Measurements from ENCODE around the gene NEAT1. TPM values are rescaled to one million over a fixed set of nuclear protein-coding genes. Genes with fewer than 3 reads are reported as not detected.
A peak's percentile ranks its signal among the peaks of the same experiment; 100 is the strongest.
"Not testable (repeated sequence)": the region's sequence is repeated elsewhere in the genome, so short reads cannot be mapped to it uniquely, and the experiment has no call there.

Gene NEAT1
- total and polyA plus RNA-seq, 4 donors: 239 to 1,734 (median 1,437) TPM

GRCh38 chr11:65446446-65447277, 24.1 kb downstream of the NEAT1 start:
- DNase-seq (peak; percentile 64 to 81), ATAC-seq (ENCODE audit: low FRiP score) (peak; percentile 3)
- no peak overlapping the region for H3K4me3 ChIP-seq (ENCODE audit: low read length in 2 of 2)
- H3K36me3 ChIP-seq (ENCODE audit: control insufficient read depth in 1 of 2, insufficient read depth in 2 of 2, low read length in 1 of 2): peaks cover 1 to 4% of the 10 kb centered on the region in 2 donors
- no peaks in the 10 kb centered on the region for H3K27me3 ChIP-seq (ENCODE audit: control insufficient read depth in 1 of 2, insufficient read depth in 2 of 2, low read length in 1 of 2)
- intact Hi-C loops (cut with DNase I): no loop called here
- no peaks in the 10 kb centered on the region for H3K9me3 ChIP-seq (ENCODE audit: control insufficient read depth, low read length)
- 81 to 84% methylated on average over 11 of the region's 11 CpGs for WGBS, 2 donors
- no peaks in the 10 kb centered on the region for H3K4me1 ChIP-seq (ENCODE audit: control insufficient read depth in 1 of 2, insufficient read depth in 2 of 2, low read length in 2 of 2)
- peak overlapping the region in 1 of 2 donors; percentile 2 for H3K27ac ChIP-seq (ENCODE audit: low read depth in 1 of 2, low read length in 2 of 2)

GRCh38 chr11:65448074-65448417, 25.4 kb downstream of the NEAT1 start:
- no peak overlapping the region for H3K27ac ChIP-seq (ENCODE audit: low read depth in 1 of 2, low read length in 2 of 2)
- no peaks in the 10 kb centered on the region for H3K27me3 ChIP-seq (ENCODE audit: control insufficient read depth in 1 of 2, insufficient read depth in 2 of 2, low read length in 1 of 2)
- no peaks in the 10 kb centered on the region for H3K4me1 ChIP-seq (ENCODE audit: control insufficient read depth in 1 of 2, insufficient read depth in 2 of 2, low read length in 2 of 2)
- no peak for ATAC-seq (ENCODE audit: low FRiP score)
- peaks cover 1 to 4% of the 10 kb centered on the region in 2 donors for H3K36me3 ChIP-seq (ENCODE audit: control insufficient read depth in 1 of 2, insufficient read depth in 2 of 2, low read length in 1 of 2)
- intact Hi-C loops (cut with DNase I): no loop called here
- WGBS, 2 donors: 92 to 94% methylated on average over 2 of the region's 2 CpGs
- H3K9me3 ChIP-seq (ENCODE audit: control insufficient read depth, low read length): no peaks in the 10 kb centered on the region
- H3K4me3 ChIP-seq (ENCODE audit: low read length in 2 of 2): no peak overlapping the region
- DNase-seq: no peak

GRCh38 chr11:65448418-65449105, 26.0 kb downstream of the NEAT1 start:
- no peaks in the 10 kb centered on the region for H3K4me1 ChIP-seq (ENCODE audit: control insufficient read depth in 1 of 2, insufficient read depth in 2 of 2, low read length in 2 of 2)
- no peak overlapping the region for H3K27ac ChIP-seq (ENCODE audit: low read depth in 1 of 2, low read length in 2 of 2)
- intact Hi-C loops (cut with DNase I): no loop called here
- H3K27me3 ChIP-seq (ENCODE audit: control insufficient read depth in 1 of 2, insufficient read depth in 2 of 2, low read length in 1 of 2): no peaks in the 10 kb centered on the region
- no peak overlapping the region for H3K4me3 ChIP-seq (ENCODE audit: low read length in 2 of 2)
- no peaks in the 10 kb centered on the region for H3K9me3 ChIP-seq (ENCODE audit: control insufficient read depth, low read length)
- 71 to 82% methylated on average over 3 of the region's 3 CpGs for WGBS, 2 donors
- ATAC-seq (ENCODE audit: low FRiP score): peak; percentile 14
- peak in 1 of 2 donors; percentile 81 for DNase-seq
- H3K36me3 ChIP-seq (ENCODE audit: control insufficient read depth in 1 of 2, insufficient read depth in 2 of 2, low read length in 1 of 2): peaks cover 1 to 4% of the 10 kb centered on the region in 2 donors

GRCh38 chr11:65451301-65451700, 28.7 kb downstream of the NEAT1 start:
- H3K9me3 ChIP-seq (ENCODE audit: control insufficient read depth, low read length); intact Hi-C loops (cut with DNase I); DNase-seq; H3K27me3 ChIP-seq (ENCODE audit: control insufficient read depth in 1 of 2, insufficient read depth in 2 of 2, low read length in 1 of 2); H3K4me3 ChIP-seq (ENCODE audit: low read length in 2 of 2); ATAC-seq (ENCODE audit: low FRiP score); H3K36me3 ChIP-seq (ENCODE audit: control insufficient read depth in 1 of 2, insufficient read depth in 2 of 2, low read length in 1 of 2); H3K4me1 ChIP-seq (ENCODE audit: control insufficient read depth in 1 of 2, insufficient read depth in 2 of 2, low read length in 2 of 2); H3K27ac ChIP-seq (ENCODE audit: low read depth in 1 of 2, low read length in 2 of 2): not testable (repeated sequence)
- 91 to 95% methylated on average over 8 to 29 of the region's 30 CpGs for WGBS, 2 donors

- ATAC-seq (ENCODE audit: low FRiP score); H3K27ac ChIP-seq (ENCODE audit: low read depth in 1 of 2, low read length in 2 of 2); H3K4me1 ChIP-seq (ENCODE audit: control insufficient read depth in 1 of 2, insufficient read depth in 2 of 2, low read length in 2 of 2); H3K27me3 ChIP-seq (ENCODE audit: control insufficient read depth in 1 of 2, insufficient read depth in 2 of 2, low read length in 1 of 2); H3K9me3 ChIP-seq (ENCODE audit: control insufficient read depth, low read length); H3K36me3 ChIP-seq (ENCODE audit: control insufficient read depth in 1 of 2, insufficient read depth in 2 of 2, low read length in 1 of 2); H3K4me3 ChIP-seq (ENCODE audit: low read length in 2 of 2); intact Hi-C loops (cut with DNase I); DNase-seq: not testable (repeated sequence)
- WGBS, 2 donors: 84 to 85% methylated on average over 3 of the region's 3 CpGs
These were observed 29.7 kb downstream of the NEAT1 start for GRCh38 chr11:65452259-65452658.

- H3K27me3 ChIP-seq (ENCODE audit: control insufficient read depth in 1 of 2, insufficient read depth in 2 of 2, low read length in 1 of 2): no peaks in the 10 kb centered on the region
- H3K9me3 ChIP-seq (ENCODE audit: control insufficient read depth, low read length): no peaks in the 10 kb centered on the region
- 75 to 76% methylated on average over 8 of the region's 8 CpGs for WGBS, 2 donors
- ATAC-seq (ENCODE audit: low FRiP score): no peak
- no peaks in the 10 kb centered on the region for H3K36me3 ChIP-seq (ENCODE audit: control insufficient read depth in 1 of 2, insufficient read depth in 2 of 2, low read length in 1 of 2)
- no peak overlapping the region for H3K4me3 ChIP-seq (ENCODE audit: low read length in 2 of 2)
- H3K27ac ChIP-seq (ENCODE audit: low read depth in 1 of 2, low read length in 2 of 2): peak overlapping the region in 1 of 2 donors; percentile 51
- no peak for DNase-seq
- intact Hi-C loops (cut with DNase I): no loop called here
- H3K4me1 ChIP-seq (ENCODE audit: control insufficient read depth in 1 of 2, insufficient read depth in 2 of 2, low read length in 2 of 2): no peaks in the 10 kb centered on the region
These were observed 30.4 kb downstream of the NEAT1 start for GRCh38 chr11:65452806-65453490.

- Histone ChIP-seq H3K27ac (ENCODE audit: low read depth in 1 of 2, low read length in 2 of 2) (peak overlapping the region in 1 of 2 donors; percentile 14), H3K9me3 (ENCODE audit: control insufficient read depth, low read length) (no peaks in the 10 kb centered on the region), H3K4me3 (ENCODE audit: low read length in 2 of 2) (peak overlapping the region in 1 of 2 donors; percentile 15), H3K36me3 (ENCODE audit: control insufficient read depth in 1 of 2, insufficient read depth in 2 of 2, low read length in 1 of 2) (no peaks in the 10 kb centered on the region), H3K27me3 (ENCODE audit: control insufficient read depth in 1 of 2, insufficient read depth in 2 of 2, low read length in 1 of 2) (no peaks in the 10 kb centered on the region), H3K4me1 (ENCODE audit: control insufficient read depth in 1 of 2, insufficient read depth in 2 of 2, low read length in 2 of 2) (no peaks in the 10 kb centered on the region)
- WGBS, 2 donors: 32 to 42% methylated on average over 10 of the region's 10 CpGs
- intact Hi-C loops (cut with DNase I): no loop called here
- DNase-seq (peak in 1 of 2 donors; percentile 77), ATAC-seq (ENCODE audit: low FRiP score) (peak; percentile 56)
These were observed 31.7 kb downstream of the NEAT1 start for GRCh38 chr11:65454311-65454695.

- 1 to 2% methylated on average over 47 of the region's 47 CpGs for WGBS, 2 donors
- H3K4me3 ChIP-seq (ENCODE audit: low read length in 2 of 2): peak overlapping the region; percentile 15 to 28
- peak; percentile 92 to 96 for DNase-seq
- H3K9me3 ChIP-seq (ENCODE audit: control insufficient read depth, low read length): no peaks in the 10 kb centered on the region
- H3K4me1 ChIP-seq (ENCODE audit: control insufficient read depth in 1 of 2, insufficient read depth in 2 of 2, low read length in 2 of 2): no peaks in the 10 kb centered on the region
- intact Hi-C loops (cut with DNase I): no loop called here
- peak overlapping the region in 1 of 2 donors; percentile 83 for H3K27ac ChIP-seq (ENCODE audit: low read depth in 1 of 2, low read length in 2 of 2)
- H3K36me3 ChIP-seq (ENCODE audit: control insufficient read depth in 1 of 2, insufficient read depth in 2 of 2, low read length in 1 of 2): no peaks in the 10 kb centered on the region
- H3K27me3 ChIP-seq (ENCODE audit: control insufficient read depth in 1 of 2, insufficient read depth in 2 of 2, low read length in 1 of 2): no peaks in the 10 kb centered on the region
- peak; percentile 95 for ATAC-seq (ENCODE audit: low FRiP score)
These were observed 32.3 kb downstream of the NEAT1 start for GRCh38 chr11:65454696-65455456.
